Caco-2 (cell line): ENCODE results near the gene ALPL. TPM values are rescaled to one million over a fixed set of nuclear protein-coding genes. Genes with fewer than 3 reads are reported as not detected.
"Not testable (repeated sequence)": the region's sequence is repeated elsewhere in the genome, so short reads cannot be mapped to it uniquely, and the experiment has no call there.

Experiments
- BruUV-seq: library from RNA; stranded (reverse); fragments of 400-500 nt; replicated peaks from 2 replicates; lab custom pipeline; 2021; lab: Mats Ljungman, UMichigan
- CTCF ChIA-PET: fragments of 300-600 bp; sonication (Branson Sonifier 250); formaldehyde crosslinking; loops from one replicate; lab custom pipeline; 2022; ENCODE audit warnings: antibody characterized with exemption; lab: Charles Lee
- POLR2A ChIA-PET: fragments of 300-600 bp; sonication (Branson Sonifier 250); formaldehyde crosslinking; loops from one replicate; lab custom pipeline; 2022; ENCODE audit warnings: antibody characterized with exemption; lab: Charles Lee
- DNase-seq, 2 experiments: peaks; one replicate each; pipeline versions ENCODE4 v3.0.0 to v3.0.0-alpha.2; 2020 to 2022
- H3K27me3 ChIP-seq: replicated peaks from 2 replicates; pipeline ENCODE4 v1.6.0; 2011; ENCODE audit warnings: low read length; ENCODE audit not compliant: control insufficient read depth, insufficient read depth
- H3K36me3 ChIP-seq: 2 replicates; pipeline ENCODE4 v1.5.1; 2011; ENCODE audit warnings: low read length; ENCODE audit not compliant: control insufficient read depth, insufficient read depth
- H3K4me1 ChIP-seq: fragments of 250-450 bp; sonication (Bioruptor Pico); 2 replicates; pipeline ENCODE4 v1.5.1; 2020; ENCODE audit warnings: mild to moderate bottlenecking
- H3K4me3 ChIP-seq: 2 replicates; pipeline ENCODE4 v1.5.1; 2011; ENCODE audit warnings: low read depth, mild to moderate bottlenecking, control low read depth, low read length
- H3K9me3 ChIP-seq: fragments of 250-450 bp; sonication (Bioruptor Pico); 2 replicates; pipeline ENCODE4 v1.5.1; 2020; ENCODE audit warnings: mild to moderate bottlenecking, moderate library complexity
- H3K27ac Mint-ChIP-seq: one replicate; pipeline ENCODE4 v1.8.0; 2022; ENCODE audit warnings: mixed read lengths; ENCODE audit not compliant: unreplicated experiment
- H3K27me3 Mint-ChIP-seq: one replicate; pipeline ENCODE4 v1.8.0; 2022; ENCODE audit warnings: mixed read lengths; ENCODE audit not compliant: insufficient read depth, unreplicated experiment
- H3K36me3 Mint-ChIP-seq: one replicate; pipeline ENCODE4 v1.8.0; 2022; ENCODE audit warnings: mild to moderate bottlenecking, mixed read lengths; ENCODE audit not compliant: insufficient read depth, unreplicated experiment
- H3K4me1 Mint-ChIP-seq: one replicate; pipeline ENCODE4 v1.8.0; 2022; ENCODE audit warnings: low read depth, mixed read lengths; ENCODE audit not compliant: unreplicated experiment
- H3K4me3 Mint-ChIP-seq: one replicate; pipeline ENCODE4 v1.8.0; 2022; ENCODE audit warnings: mild to moderate bottlenecking, moderate library complexity, mixed read lengths; ENCODE audit not compliant: unreplicated experiment
- H3K9me3 Mint-ChIP-seq: one replicate; pipeline ENCODE4 v1.8.0; 2022; ENCODE audit warnings: mixed read lengths; ENCODE audit not compliant: unreplicated experiment
- intact Hi-C: fragments of 100-400 bp; cut with micrococcal nuclease; formaldehyde crosslinking; loops from one replicate; pipeline ENCODE4 v1.10.0; 2022; ENCODE audit not compliant: unreplicated experiment
- total RNA-seq: library from RNA; stranded (reverse); gene quantifications from 2 replicates; pipeline ENCODE4 v1.2.3, GENCODE V29; 2022
- TF ChIP-seq, protein P1 (sequence below), 2 experiments: fragments of 200-600 bp in 1 of 2; IDR thresholded peaks; 1 replicate in 1 of 2; 2 replicates in 1 of 2; pipeline versions ENCODE4 v1.5.1 to v1.8.0; 2011 to 2022; ENCODE audit warnings: antibody characterized with exemption in 1 of 2, control low read depth in 1 of 2, inconsistent platforms in 1 of 2, low read depth in 1 of 2, low read length in 1 of 2, mild to moderate bottlenecking in 1 of 2, moderate library complexity in 1 of 2; ENCODE audit not compliant: insufficient read depth in 1 of 2, severe bottlenecking in 1 of 2, unreplicated experiment in 1 of 2

The ALPL gene
- total RNA-seq, 1 experiment from 2014 or later = 0.79 TPM

- Mint-ChIP-seq H3K27ac (no peak overlapping the region), H3K4me1 (no peaks in the 10 kb centered on the region), H3K4me3 (no peak overlapping the region), H3K36me3 (no peaks in the 10 kb centered on the region), H3K9me3 (no peaks in the 10 kb centered on the region), H3K27me3 (no peaks in the 10 kb centered on the region)
- Histone ChIP-seq H3K9me3 (no peaks in the 10 kb centered on the region), H3K4me3 (no peak overlapping the region), H3K4me1 (no peaks in the 10 kb centered on the region), H3K36me3 (no peaks in the 10 kb centered on the region), H3K27me3 (no peaks in the 10 kb centered on the region)
- TF ChIP-seq, protein P1, sequence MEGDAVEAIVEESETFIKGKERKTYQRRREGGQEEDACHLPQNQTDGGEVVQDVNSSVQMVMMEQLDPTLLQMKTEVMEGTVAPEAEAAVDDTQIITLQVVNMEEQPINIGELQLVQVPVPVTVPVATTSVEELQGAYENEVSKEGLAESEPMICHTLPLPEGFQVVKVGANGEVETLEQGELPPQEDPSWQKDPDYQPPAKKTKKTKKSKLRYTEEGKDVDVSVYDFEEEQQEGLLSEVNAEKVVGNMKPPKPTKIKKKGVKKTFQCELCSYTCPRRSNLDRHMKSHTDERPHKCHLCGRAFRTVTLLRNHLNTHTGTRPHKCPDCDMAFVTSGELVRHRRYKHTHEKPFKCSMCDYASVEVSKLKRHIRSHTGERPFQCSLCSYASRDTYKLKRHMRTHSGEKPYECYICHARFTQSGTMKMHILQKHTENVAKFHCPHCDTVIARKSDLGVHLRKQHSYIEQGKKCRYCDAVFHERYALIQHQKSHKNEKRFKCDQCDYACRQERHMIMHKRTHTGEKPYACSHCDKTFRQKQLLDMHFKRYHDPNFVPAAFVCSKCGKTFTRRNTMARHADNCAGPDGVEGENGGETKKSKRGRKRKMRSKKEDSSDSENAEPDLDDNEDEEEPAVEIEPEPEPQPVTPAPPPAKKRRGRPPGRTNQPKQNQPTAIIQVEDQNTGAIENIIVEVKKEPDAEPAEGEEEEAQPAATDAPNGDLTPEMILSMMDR (IDR thresholded peaks at IDR 0.05; ENCODE audit: insufficient read depth in 1 of 2, low read depth in 1 of 2, low read length in 1 of 2, severe bottlenecking in 1 of 2, unreplicated experiment in 1 of 2) = no peak
- no TSS peak for BruUV-seq
- DNase-seq = no peak
- CTCF ChIA-PET = no interaction called here
- intact Hi-C loops = no loop called here
- POLR2A ChIA-PET = no interaction called here
Observed at GRCh38 chr1:21565285-21565684, 56.1 kb downstream of the ALPL start.

DNA sequence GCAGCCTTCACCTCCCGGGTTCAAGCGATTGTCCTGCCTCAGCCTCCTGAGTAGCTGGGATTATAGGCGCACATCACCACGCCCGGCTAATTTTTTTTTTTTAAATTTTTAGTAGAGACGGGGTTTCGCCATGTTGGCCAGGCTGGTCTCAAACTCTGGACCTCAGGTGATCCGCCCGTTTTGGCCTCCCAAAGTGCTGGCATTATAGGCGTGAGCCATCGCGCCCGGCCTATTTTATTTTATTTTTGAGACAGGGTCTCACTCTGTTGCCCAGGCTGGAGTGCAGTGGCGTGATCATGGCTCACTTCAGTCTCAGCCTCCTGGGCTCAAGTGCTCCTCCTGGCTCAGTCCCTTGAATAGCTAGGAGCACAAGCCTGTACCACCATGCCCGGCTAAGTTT is 57.1 kb downstream of the ALPL start:
- H3K36me3 Mint-ChIP-seq, H3K9me3 ChIP-seq, H3K4me3 ChIP-seq, H3K4me1 Mint-ChIP-seq, H3K27ac Mint-ChIP-seq, H3K36me3 ChIP-seq, POLR2A ChIA-PET, DNase-seq, H3K27me3 Mint-ChIP-seq, intact Hi-C loops, H3K9me3 Mint-ChIP-seq, H3K4me3 Mint-ChIP-seq, H3K4me1 ChIP-seq, H3K27me3 ChIP-seq, BruUV-seq: not testable (repeated sequence)
- CTCF ChIA-PET = interaction anchor here (0.6 to 1.0 kb wide), 2 partner anchors 10 to 348 kb away, joined by 4 to 5 read pairs; no protein-coding TSS in a partner anchor

GRCh38 chr1:21567241-21568005 is 58.2 kb downstream of the ALPL start:
- POLR2A ChIA-PET = no interaction called here
- Mint-ChIP-seq H3K9me3 (no peaks in the 10 kb centered on the region), H3K36me3 (no peaks in the 10 kb centered on the region), H3K4me3 (no peak overlapping the region), H3K27me3 (no peaks in the 10 kb centered on the region), H3K27ac (no peak overlapping the region), H3K4me1 (no peaks in the 10 kb centered on the region)
- DNase-seq = no peak
- TF ChIP-seq, protein P1 (IDR thresholded peaks at IDR 0.05; ENCODE audit: insufficient read depth in 1 of 2, low read depth in 1 of 2, low read length in 1 of 2, severe bottlenecking in 1 of 2, unreplicated experiment in 1 of 2) = no peak
- CTCF ChIA-PET = no interaction called here
- intact Hi-C loops = no loop called here
- H3K4me3 ChIP-seq = no peak overlapping the region
- no peaks in the 10 kb centered on the region for H3K9me3 ChIP-seq
- H3K4me1 ChIP-seq = no peaks in the 10 kb centered on the region
- H3K36me3 ChIP-seq = no peaks in the 10 kb centered on the region
- no peaks in the 10 kb centered on the region for H3K27me3 ChIP-seq
- no TSS peak for BruUV-seq
